Breast epithelium (tissue), 3 donors: ENCODE data around the gene PSMG4.

Source experiments
- CTCF ChIP-seq, 3 donors: fragments of 450-650 bp; IDR thresholded peaks; one replicate each; pipeline ENCODE4 v1.5.1; 2016 to 2017; ENCODE audit warnings: antibody characterized with exemption in 3 of 3, mild to moderate bottlenecking in 3 of 3, moderate library complexity in 3 of 3
- POLR2AphosphoS5 ChIP-seq, 3 donors: sonication (generic); formaldehyde crosslinking; IDR thresholded peaks; one replicate each; pipeline ENCODE4 v1.6.1; 2017; ENCODE audit warnings: antibody characterized with exemption in 3 of 3

- TF ChIP-seq POLR2AphosphoS5 (IDR thresholded peaks at IDR 0.05) (no peak), CTCF (IDR thresholded peaks at IDR 0.05) (no peak)
These were observed 41.5 kb upstream of the PSMG4 start for GRCh38 chr6:3217286-3217685.
